WERI-Rb-1 (cell line): ENCODE results near the gene MAGEB4.

Source experiments
- DNase-seq: peaks from one replicate; pipeline ENCODE4 v3.0.0-alpha.2; 2020
- H3K27ac ChIP-seq: fragments of 250-450 bp; sonication (Bioruptor Pico); 2 replicates; pipeline ENCODE4 v1.5.1; 2020; ENCODE audit warnings: mild to moderate bottlenecking, moderate library complexity
- H3K27me3 ChIP-seq: fragments of 250-450 bp; sonication (Bioruptor Pico); 2 replicates; pipeline ENCODE4 v1.5.1; 2021; ENCODE audit warnings: mild to moderate bottlenecking, low read depth, moderate library complexity; ENCODE audit not compliant: insufficient read depth, severe bottlenecking
- H3K36me3 ChIP-seq: fragments of 250-450 bp; sonication (Bioruptor Pico); 2 replicates; pipeline ENCODE4 v1.5.1; 2020; ENCODE audit warnings: mild to moderate bottlenecking, moderate library complexity
- H3K4me3 ChIP-seq: 2 replicates; pipeline ENCODE4 v1.5.1; 2011; ENCODE audit warnings: low read depth, mild to moderate bottlenecking, control low read depth, low read length
- H3K9me3 ChIP-seq: fragments of 250-450 bp; sonication (Bioruptor Pico); 2 replicates; pipeline ENCODE4 v1.5.1; 2021; ENCODE audit warnings: mild to moderate bottlenecking, moderate library complexity; ENCODE audit not compliant: severe bottlenecking
- TF ChIP-seq, protein P1 (sequence below): IDR thresholded peaks from 2 replicates; pipeline ENCODE4 v1.5.1; 2011; ENCODE audit warnings: low read depth, mild to moderate bottlenecking, control low read depth, inconsistent platforms, low read length

The MAGEB4 gene

DNA sequence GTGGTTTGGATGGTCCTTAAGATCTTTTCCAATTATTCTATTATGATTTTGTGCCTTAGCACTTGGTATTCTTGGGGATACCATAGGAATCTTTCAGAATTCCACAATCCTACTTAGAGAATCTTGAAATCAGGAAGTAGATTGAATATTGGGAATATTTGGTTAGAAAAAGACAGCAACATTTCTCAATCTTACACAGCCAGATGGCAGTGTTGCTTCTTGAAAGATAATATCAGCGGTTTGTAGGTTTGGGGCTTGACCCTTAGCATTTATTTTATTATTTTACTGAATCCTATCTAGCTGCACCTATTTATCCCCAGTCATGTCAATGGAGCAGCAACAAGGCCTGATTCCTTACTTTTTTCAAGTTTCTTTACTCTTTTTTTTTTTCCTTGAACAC lies 33.7 kb downstream of the MAGEB4 start:
- TF ChIP-seq, protein P1, sequence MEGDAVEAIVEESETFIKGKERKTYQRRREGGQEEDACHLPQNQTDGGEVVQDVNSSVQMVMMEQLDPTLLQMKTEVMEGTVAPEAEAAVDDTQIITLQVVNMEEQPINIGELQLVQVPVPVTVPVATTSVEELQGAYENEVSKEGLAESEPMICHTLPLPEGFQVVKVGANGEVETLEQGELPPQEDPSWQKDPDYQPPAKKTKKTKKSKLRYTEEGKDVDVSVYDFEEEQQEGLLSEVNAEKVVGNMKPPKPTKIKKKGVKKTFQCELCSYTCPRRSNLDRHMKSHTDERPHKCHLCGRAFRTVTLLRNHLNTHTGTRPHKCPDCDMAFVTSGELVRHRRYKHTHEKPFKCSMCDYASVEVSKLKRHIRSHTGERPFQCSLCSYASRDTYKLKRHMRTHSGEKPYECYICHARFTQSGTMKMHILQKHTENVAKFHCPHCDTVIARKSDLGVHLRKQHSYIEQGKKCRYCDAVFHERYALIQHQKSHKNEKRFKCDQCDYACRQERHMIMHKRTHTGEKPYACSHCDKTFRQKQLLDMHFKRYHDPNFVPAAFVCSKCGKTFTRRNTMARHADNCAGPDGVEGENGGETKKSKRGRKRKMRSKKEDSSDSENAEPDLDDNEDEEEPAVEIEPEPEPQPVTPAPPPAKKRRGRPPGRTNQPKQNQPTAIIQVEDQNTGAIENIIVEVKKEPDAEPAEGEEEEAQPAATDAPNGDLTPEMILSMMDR = no peak
- H3K9me3 ChIP-seq = no peaks in the 10 kb centered on the region
- no peak for DNase-seq

DNA sequence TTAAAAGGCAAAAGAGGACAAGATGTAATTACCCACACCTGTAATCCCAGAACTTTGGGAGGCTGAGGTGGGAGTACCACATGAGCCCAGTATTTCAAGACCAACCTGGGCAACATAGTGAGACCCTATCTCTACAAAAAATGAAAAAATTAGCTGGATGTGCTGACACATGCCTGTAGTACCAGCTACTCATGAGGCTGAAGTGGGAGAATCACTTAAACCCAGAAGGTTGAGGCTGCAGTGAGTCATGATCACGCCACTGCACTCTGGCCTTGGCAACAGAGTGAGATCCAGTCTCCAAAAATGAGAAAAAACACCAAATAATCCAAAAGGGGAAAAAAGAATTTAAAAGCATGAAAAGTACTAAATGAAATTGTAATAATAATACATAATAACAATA lies 36.6 kb downstream of the MAGEB4 start:
- DNase-seq = no peak
- peaks cover 5% of the 10 kb centered on the region for H3K27me3 ChIP-seq
- TF ChIP-seq, protein P1 = no peak
- H3K4me3 ChIP-seq = no peak overlapping the region
- no peaks in the 10 kb centered on the region for H3K36me3 ChIP-seq
- no peak overlapping the region for H3K27ac ChIP-seq
- H3K9me3 ChIP-seq = no peaks in the 10 kb centered on the region

More for the DNA sequence above, 33.7 kb downstream of the MAGEB4 start:
- peaks cover 13% of the 10 kb centered on the region for H3K27me3 ChIP-seq
- H3K4me3 ChIP-seq = no peak overlapping the region
- H3K27ac ChIP-seq = no peak overlapping the region
- no peaks in the 10 kb centered on the region for H3K36me3 ChIP-seq

DNA sequence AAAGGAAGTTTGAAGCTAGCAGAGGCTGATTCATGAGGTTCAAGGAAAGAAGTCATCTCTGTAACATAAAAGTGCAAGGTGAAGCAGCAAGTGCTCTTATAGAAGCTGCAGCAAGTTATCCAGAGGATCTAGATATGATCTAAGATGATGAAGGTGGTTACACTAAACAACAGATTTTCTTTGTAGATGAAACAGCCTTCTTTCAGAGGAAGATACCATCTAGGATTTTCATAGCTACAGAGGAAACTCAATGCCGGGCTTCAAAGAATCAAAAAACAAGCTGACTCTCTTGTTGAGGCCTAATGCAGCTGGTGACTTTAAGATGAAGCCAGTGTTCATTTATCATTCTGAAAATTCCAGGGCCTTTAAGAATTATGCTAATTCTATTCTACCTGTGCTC lies 38.6 kb downstream of the MAGEB4 start:
- Histone ChIP-seq H3K4me3 (no peak overlapping the region), H3K27ac (no peak overlapping the region), H3K9me3 (no peaks in the 10 kb centered on the region), H3K27me3 (no peaks in the 10 kb centered on the region), H3K36me3 (no peaks in the 10 kb centered on the region)
- TF ChIP-seq, protein P1 = no peak
- no peak for DNase-seq

DNA sequence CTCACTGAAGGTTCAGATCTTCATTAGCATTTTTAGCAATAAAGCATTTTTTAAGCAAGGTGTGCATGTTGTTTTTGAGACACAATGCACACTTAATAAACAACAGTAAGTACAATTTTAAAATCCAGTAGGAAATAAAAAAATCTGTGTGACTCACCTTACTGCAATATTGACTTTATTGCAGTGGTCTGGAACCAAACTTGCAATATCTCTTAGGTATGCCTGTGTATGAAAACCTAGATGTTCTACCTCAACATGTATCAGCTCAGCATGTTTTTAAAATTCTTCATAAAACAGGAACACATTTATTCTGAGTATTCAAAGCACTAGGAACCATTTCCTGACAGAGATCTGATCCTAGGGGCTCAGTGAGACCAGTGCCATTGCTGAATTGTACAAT lies 40.7 kb downstream of the MAGEB4 start:
- H3K27me3 ChIP-seq = no peaks in the 10 kb centered on the region
- no peak overlapping the region for H3K4me3 ChIP-seq
- H3K9me3 ChIP-seq = no peaks in the 10 kb centered on the region
- TF ChIP-seq, protein P1 = no peak
- no peak overlapping the region for H3K27ac ChIP-seq
- no peak for DNase-seq
- no peaks in the 10 kb centered on the region for H3K36me3 ChIP-seq

DNA sequence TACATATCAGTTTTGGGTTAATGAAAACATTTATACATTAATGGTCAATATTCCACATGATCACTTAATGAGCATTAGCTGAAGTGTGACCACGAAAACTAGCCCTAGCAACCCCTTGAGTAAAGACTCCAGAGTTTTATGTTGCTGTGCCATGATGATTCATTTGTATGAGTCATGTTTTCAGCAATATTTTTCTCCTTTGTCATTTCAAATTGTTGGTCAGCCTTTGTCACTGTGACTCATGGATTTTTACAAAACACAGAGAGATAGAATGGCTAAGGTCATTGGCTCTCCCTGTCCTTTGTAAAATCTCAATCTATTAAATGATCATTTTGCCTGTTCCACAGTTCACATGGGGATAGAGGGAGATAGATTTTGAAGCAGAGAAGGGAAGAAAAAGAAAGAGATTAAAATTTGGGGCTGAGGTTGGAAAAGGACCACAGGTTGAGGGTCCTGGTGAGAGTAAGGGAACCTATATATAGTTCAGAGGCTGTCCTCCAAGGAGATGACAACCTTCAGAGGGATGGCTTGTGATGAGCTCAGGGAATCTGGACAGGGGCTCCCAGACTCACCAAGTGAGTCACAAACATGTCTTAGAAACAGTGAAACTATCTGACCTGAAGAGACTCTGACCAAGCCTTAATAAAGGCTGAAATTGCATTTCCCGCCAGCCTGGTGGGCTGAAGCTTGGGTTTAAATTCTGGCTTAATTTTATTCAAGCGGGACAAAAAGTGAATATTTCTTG lies 41.8 kb downstream of the MAGEB4 start:
- Histone ChIP-seq H3K9me3 (no peaks in the 10 kb centered on the region), H3K4me3 (no peak overlapping the region), H3K36me3 (no peaks in the 10 kb centered on the region), H3K27ac (no peak overlapping the region), H3K27me3 (no peaks in the 10 kb centered on the region)
- TF ChIP-seq, protein P1 = no peak
- DNase-seq = no peak
